Activated CD4-positive, alpha-beta T cell treated with anti-CD3 and anti-CD28 coated beads, Interleukin-2, amount 50 U/mL, for 24 hours (primary cell): Measurements from ENCODE around the gene QSOX1.

Experiments
- DNase-seq, 2 donors: peaks; one replicate each; pipeline ENCODE4 v3.0.0-alpha.2; 2020; ENCODE audit warnings: low read depth in 1 of 2, low spot score in 1 of 2

Gene QSOX1

GRCh38 chr1:180233191-180234011 lies 78.7 kb downstream of the QSOX1 start:
- DNase-seq = no peak

- DNase-seq = no peak
These were observed 79.9 kb downstream of the QSOX1 start for GRCh38 chr1:180234369-180235076.

- no peak for DNase-seq
These were observed 80.4 kb downstream of the QSOX1 start for GRCh38 chr1:180235077-180235501.

GRCh38 chr1:180235502-180236239 lies 81.0 kb downstream of the QSOX1 start:
- DNase-seq = no peak

- no peak for DNase-seq
These were observed 82.2 kb downstream of the QSOX1 start for GRCh38 chr1:180236698-180237509.

GRCh38 chr1:180237869-180238476 lies 83.3 kb downstream of the QSOX1 start:
- no peak for DNase-seq

GRCh38 chr1:180238675-180239074 lies 84.0 kb downstream of the QSOX1 start:
- no peak for DNase-seq

- no peak for DNase-seq
These were observed 84.8 kb downstream of the QSOX1 start for GRCh38 chr1:180239145-180240096.

GRCh38 chr1:180241716-180242544 lies 87.3 kb downstream of the QSOX1 start:
- DNase-seq = no peak

GRCh38 chr1:180243517-180244221 lies 89.0 kb downstream of the QSOX1 start:
- no peak for DNase-seq

- DNase-seq = no peak
These were observed 90.2 kb downstream of the QSOX1 start for GRCh38 chr1:180244840-180245239.

- DNase-seq = no peak
These were observed 91.9 kb downstream of the QSOX1 start for GRCh38 chr1:180246579-180246978.

GRCh38 chr1:180247061-180247460 lies 92.4 kb downstream of the QSOX1 start:
- DNase-seq = no peak

- DNase-seq = no peak
These were observed 92.9 kb downstream of the QSOX1 start for GRCh38 chr1:180247580-180247979.

- DNase-seq = no peak
These were observed 93.5 kb downstream of the QSOX1 start for GRCh38 chr1:180248176-180248575.

- DNase-seq = no peak
These were observed 94.3 kb downstream of the QSOX1 start for GRCh38 chr1:180248731-180249681.
